Mucosa of rectum (tissue), 2 donors: ENCODE data around the gene RPS27L.

Source experiments
- H3K27ac ChIP-seq, 2 donors: one replicate each; pipeline ENCODE4 v1.7.0; 2013; ENCODE audit warnings: inconsistent platforms in 2 of 2, low read depth in 2 of 2, low read length in 2 of 2
- H3K27me3 ChIP-seq, 2 donors: one replicate each; pipeline ENCODE4 v1.7.0; 2013; ENCODE audit warnings: low read length in 2 of 2; ENCODE audit not compliant: control insufficient read depth in 2 of 2, insufficient read depth in 2 of 2
- H3K36me3 ChIP-seq, 2 donors: one replicate each; pipeline ENCODE4 v1.7.0; 2013; ENCODE audit warnings: low read length in 2 of 2; ENCODE audit not compliant: control insufficient read depth in 2 of 2, insufficient read depth in 2 of 2
- H3K4me1 ChIP-seq, 2 donors: one replicate each; pipeline ENCODE4 v1.7.0; 2013; ENCODE audit warnings: low read length in 2 of 2, mild to moderate bottlenecking in 1 of 2; ENCODE audit not compliant: control insufficient read depth in 2 of 2, insufficient read depth in 2 of 2
- H3K4me3 ChIP-seq, 2 donors: one replicate each; pipeline ENCODE4 v1.7.0; 2013; ENCODE audit warnings: low read length in 2 of 2
- H3K9ac ChIP-seq, 2 donors: one replicate each; pipeline ENCODE4 v1.7.0; 2013; ENCODE audit warnings: low read length in 2 of 2, low read depth in 1 of 2, mild to moderate bottlenecking in 1 of 2
- H3K9me3 ChIP-seq, 2 donors: one replicate each; pipeline ENCODE4 v1.7.0; 2013; ENCODE audit warnings: low read length in 2 of 2; ENCODE audit not compliant: control insufficient read depth in 2 of 2
- donor health status: healthy.
- donor health status: Normal muscosa, but diverticular disease.

Gene RPS27L

GRCh38 chr15:63166219-63166618 is 8.9 kb upstream of the RPS27L start:
- H3K27me3 ChIP-seq, result no peaks in the 10 kb centered on the region
- no peaks in the 10 kb centered on the region for H3K9me3 ChIP-seq
- H3K4me3 ChIP-seq, result no peak overlapping the region
- no peaks in the 10 kb centered on the region for H3K4me1 ChIP-seq
- no peaks in the 10 kb centered on the region for H3K36me3 ChIP-seq
- H3K9ac ChIP-seq, result no peak overlapping the region
- H3K27ac ChIP-seq, result no peak overlapping the region

DNA sequence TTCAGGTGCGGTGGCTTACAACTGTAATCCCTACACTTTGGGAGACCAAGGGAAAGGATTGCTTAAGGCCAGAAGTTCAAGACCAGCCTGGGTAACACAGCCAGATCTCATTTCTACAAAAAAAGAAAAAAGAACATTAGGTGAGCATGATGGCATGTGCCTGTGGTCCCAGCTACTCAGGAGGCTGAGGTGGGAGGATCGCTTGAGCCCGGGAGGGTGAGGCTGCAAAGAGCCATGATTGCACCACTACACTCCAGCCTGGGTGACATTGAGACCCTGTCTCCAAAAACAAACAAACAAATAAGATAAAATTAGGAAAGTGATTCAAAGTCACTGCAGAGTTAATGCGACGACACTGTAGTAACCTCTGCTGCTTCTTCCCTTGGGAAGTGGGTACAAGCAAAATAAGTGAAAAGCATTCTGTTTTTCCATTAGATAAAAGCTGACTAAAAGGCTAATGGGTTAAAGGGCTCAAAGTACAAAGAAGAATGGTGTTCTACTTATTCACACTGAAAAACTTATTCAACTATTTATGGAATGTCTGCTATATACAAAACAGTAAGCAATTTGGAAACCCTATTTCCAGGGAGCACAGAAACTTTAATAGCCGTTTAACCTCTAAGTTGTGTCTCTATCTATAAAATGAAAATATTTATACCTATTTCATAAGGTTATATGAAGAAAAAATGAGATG is 8.0 kb upstream of the RPS27L start:
- Histone ChIP-seq H3K9me3 (no peaks in the 10 kb centered on the region), H3K27me3 (no peaks in the 10 kb centered on the region), H3K4me1 (no peaks in the 10 kb centered on the region), H3K9ac (no peak overlapping the region), H3K4me3 (no peak overlapping the region), H3K27ac (no peak overlapping the region), H3K36me3 (no peaks in the 10 kb centered on the region)

- Histone ChIP-seq H3K9me3 (no peaks in the 10 kb centered on the region), H3K27ac (no peak overlapping the region), H3K4me3 (no peak overlapping the region), H3K36me3 (no peaks in the 10 kb centered on the region), H3K9ac (no peak overlapping the region), H3K4me1 (no peaks in the 10 kb centered on the region), H3K27me3 (no peaks in the 10 kb centered on the region)
Measured at GRCh38 chr15:63163217-63163616, 5.9 kb upstream of the RPS27L start.

DNA sequence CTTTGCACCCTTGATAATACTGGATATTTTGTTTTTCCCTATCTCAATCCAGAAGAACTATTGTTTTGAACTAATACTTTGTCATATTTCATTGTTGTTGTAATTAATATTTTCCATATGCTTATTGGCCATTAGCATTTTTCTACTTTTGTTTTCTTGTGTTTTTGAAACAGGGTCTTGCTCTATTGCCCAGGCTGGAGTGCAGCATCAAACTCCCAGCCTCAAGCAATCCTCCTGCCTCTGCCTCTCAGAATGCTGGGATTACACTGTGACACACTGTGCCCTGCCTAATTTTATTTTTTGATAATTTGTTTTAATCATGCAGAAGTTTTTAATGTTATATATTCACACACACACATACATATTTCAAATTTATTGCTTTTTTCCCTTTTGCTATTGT is 3.4 kb upstream of the RPS27L start:
- H3K9me3 ChIP-seq, result no peaks in the 10 kb centered on the region
- H3K36me3 ChIP-seq, result peaks cover 0 to under 1% of the 10 kb centered on the region in 2 donors
- H3K9ac ChIP-seq, result no peak overlapping the region
- H3K27ac ChIP-seq, result no peak overlapping the region
- H3K27me3 ChIP-seq, result no peaks in the 10 kb centered on the region
- no peak overlapping the region for H3K4me3 ChIP-seq
- H3K4me1 ChIP-seq, result peaks cover 2 to 4% of the 10 kb centered on the region in 2 donors

DNA sequence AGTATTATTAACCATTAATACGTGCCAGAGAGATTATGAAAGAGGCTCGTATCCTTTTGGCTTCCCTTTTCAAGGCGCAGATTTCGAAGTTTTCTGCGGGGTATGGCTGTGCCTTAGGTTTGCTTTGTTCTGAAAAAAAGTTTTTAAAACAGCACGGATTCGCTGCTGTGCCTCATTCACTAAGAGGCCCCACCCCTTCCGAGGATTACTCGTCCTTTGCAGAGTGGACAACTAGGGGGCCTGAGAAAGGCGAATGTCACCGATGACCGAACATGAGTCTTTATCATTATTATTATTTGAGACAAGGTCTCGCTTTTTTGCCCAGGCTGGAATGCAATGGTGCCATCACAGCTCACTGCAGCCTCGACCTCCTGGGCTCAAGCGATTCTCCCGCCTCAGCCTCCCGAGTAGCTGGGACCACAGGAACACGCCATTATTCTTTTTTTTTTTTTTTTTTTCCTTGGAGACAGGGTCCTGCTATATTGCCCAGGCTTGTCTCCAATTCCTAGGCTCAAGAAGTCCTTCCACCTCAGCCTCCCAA is 684 bp upstream of the RPS27L start:
- peaks cover 10 to 14% of the 10 kb centered on the region in 2 donors for H3K36me3 ChIP-seq
- H3K27ac ChIP-seq, result peak overlapping the region; percentile 95
- H3K4me3 ChIP-seq, result peak overlapping the region; percentile 92 to 97
- H3K4me1 ChIP-seq, result peaks cover 2 to 6% of the 10 kb centered on the region in 2 donors
- no peaks in the 10 kb centered on the region for H3K9me3 ChIP-seq
- peak overlapping the region; percentile 89 to 97 for H3K9ac ChIP-seq
- H3K27me3 ChIP-seq, result no peaks in the 10 kb centered on the region

- Histone ChIP-seq H3K4me1 (peaks cover 2 to 6% of the 10 kb centered on the region in 2 donors), H3K27ac (peak overlapping the region; percentile 95)
Measured at GRCh38 chr15:63156755-63157117, 541 bp downstream of the RPS27L start.

GRCh38 chr15:63156086-63156710 is 1.1 kb downstream of the RPS27L start:
- H3K9ac ChIP-seq, result peak overlapping the region; percentile 89 to 97
- H3K9me3 ChIP-seq, result no peaks in the 10 kb centered on the region
- H3K36me3 ChIP-seq, result peaks cover 18 to 22% of the 10 kb centered on the region in 2 donors
- H3K4me1 ChIP-seq, result peaks cover 2 to 6% of the 10 kb centered on the region in 2 donors
- H3K4me3 ChIP-seq, result peak overlapping the region; percentile 92 to 97
- H3K27me3 ChIP-seq, result no peaks in the 10 kb centered on the region
- H3K27ac ChIP-seq, result peak overlapping the region; percentile 95

More at GRCh38 chr15:63156755-63157117, 541 bp downstream of the RPS27L start:
- Histone ChIP-seq H3K4me3 (peak overlapping the region; percentile 92 to 97), H3K9me3 (no peaks in the 10 kb centered on the region), H3K36me3 (peaks cover 18% of the 10 kb centered on the region in 2 donors), H3K9ac (peak overlapping the region; percentile 89 to 97), H3K27me3 (no peaks in the 10 kb centered on the region)

GRCh38 chr15:63155486-63155885 is 1.8 kb downstream of the RPS27L start:
- Histone ChIP-seq H3K36me3 (peaks cover 18 to 22% of the 10 kb centered on the region in 2 donors), H3K9ac (no peak overlapping the region), H3K4me1 (peaks cover 2 to 6% of the 10 kb centered on the region in 2 donors), H3K4me3 (peak overlapping the region; percentile 92 to 97), H3K27ac (no peak overlapping the region), H3K9me3 (no peaks in the 10 kb centered on the region), H3K27me3 (no peaks in the 10 kb centered on the region)

DNA sequence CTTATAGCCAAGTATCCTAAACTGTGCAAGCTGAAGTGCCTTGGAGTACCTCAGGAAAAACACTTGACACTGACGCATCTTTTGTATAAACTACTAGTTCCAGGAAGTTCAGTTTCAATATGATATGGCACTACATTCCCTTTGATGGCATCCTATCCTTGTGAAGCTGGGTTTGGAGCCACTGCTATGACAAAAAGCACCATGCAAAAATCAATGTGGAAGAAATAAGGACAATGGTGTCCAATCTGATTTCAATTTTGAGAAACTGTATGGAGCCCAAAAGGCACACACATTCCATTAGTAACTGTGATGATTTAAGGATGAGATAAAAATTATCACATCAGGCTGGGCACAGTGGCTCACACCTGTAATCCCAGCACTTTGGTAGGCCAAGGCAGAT is 5.6 kb downstream of the RPS27L start:
- no peak overlapping the region for H3K4me3 ChIP-seq
- H3K9me3 ChIP-seq, result no peaks in the 10 kb centered on the region
- no peak overlapping the region for H3K9ac ChIP-seq
- H3K27me3 ChIP-seq, result no peaks in the 10 kb centered on the region
- peaks cover 20 to 34% of the 10 kb centered on the region in 2 donors for H3K36me3 ChIP-seq
- no peak overlapping the region for H3K27ac ChIP-seq
- peaks cover 0 to 6% of the 10 kb centered on the region in 2 donors for H3K4me1 ChIP-seq

DNA sequence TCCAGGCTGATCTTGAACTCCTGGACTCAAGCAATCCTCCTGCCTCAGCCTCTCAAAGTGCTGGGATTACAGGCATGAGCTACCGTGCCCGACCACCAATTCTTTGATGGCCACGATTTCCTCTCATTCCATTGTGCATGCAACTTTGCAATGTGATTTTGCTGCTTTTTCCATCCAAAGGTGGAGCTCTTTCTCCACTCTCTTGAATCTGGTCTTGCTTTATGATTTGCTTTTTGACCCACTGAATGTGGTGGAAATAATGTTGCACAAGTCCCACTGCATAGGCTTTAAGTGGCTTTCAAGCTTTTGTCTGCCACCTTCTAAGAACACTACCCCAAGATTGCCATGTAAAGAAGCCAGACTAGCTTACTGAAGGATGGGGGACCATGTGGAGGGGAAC is 10.6 kb downstream of the RPS27L start:
- peaks cover 8 to 18% of the 10 kb centered on the region in 2 donors for H3K36me3 ChIP-seq

More for the DNA sequence above, 10.6 kb downstream of the RPS27L start:
- Histone ChIP-seq H3K4me3 (no peak overlapping the region), H3K4me1 (no peaks in the 10 kb centered on the region), H3K9ac (no peak overlapping the region), H3K27me3 (no peaks in the 10 kb centered on the region), H3K9me3 (no peaks in the 10 kb centered on the region), H3K27ac (no peak overlapping the region)
